GM18867 (cell line): ENCODE results near the gene DGKA.
"Not testable (repeated sequence)": the region's sequence is repeated elsewhere in the genome, so short reads cannot be mapped to it uniquely, and the experiment has no call there.

Source experiments
- ATAC-seq: cut with Tn5 transposase; IDR thresholded peaks from one replicate; pipeline ENCODE4 v1.9.1; 2021; ENCODE audit warnings: mild to moderate bottlenecking, moderate library complexity; ENCODE audit not compliant: unreplicated experiment

The DGKA gene

DNA sequence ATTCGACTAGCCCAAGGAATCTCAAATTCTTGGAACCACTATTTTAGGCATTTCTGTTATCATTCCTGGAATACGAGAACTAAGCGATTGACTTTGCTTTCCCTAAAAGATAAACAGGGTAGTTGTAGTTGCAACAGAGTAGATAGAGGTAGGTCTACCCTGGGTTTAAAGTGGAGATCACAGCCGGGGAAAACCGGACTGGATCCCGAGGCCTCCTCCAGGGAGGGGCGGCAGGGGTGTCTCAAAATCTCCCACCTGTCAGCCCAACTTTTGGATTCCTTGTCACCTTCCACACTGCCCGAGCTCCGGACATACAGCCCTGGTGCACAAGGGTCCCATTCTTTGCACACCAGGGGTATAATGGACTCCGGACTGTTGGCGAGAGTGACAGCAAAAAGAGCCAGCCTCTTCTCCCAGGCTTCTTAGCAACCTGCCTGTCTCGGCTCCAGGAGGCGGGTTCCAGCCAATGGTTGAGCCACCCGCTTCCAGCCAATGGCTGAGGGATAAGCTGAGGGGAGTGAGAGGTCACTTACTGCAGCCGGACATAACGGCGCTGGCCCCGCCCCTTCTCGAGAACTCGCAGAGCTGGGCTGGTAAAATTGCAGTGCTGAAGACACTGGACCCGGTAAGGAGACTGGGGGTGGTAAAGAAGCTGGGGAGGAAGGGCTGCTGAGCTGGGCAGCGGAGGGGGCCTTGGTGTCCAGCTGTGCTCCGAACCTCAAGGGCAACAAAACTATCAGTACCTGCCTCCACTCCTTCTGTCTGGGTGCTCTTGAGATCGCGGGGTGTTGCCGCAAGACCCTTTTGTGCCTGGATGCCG lies 66.0 kb downstream of the DGKA start, which contains the start of gene SUOX:
SUOX (plus strand) TSS at position 562 of the 820 bp plus-strand sequence. CDS start 4,946 bp downstream, outside the sequence.
- ATAC-seq, result peak; percentile 95

DNA sequence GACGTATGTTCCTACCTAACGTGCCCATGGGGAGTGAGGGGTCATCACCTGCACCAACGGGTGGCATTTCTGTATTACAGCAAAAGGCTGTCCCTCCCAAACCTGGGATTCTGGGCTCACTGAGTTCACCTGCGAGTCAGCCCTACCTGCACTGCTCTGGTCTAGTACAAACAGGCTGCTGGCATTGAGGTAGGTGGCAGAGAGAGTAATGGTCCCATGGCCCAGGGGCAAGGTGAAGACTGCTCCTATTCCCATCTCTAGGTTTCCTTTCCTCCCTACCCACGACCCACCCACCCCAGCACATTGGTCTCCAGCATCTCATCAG lies 66.5 kb downstream of the DGKA start:
- no peak for ATAC-seq

DNA sequence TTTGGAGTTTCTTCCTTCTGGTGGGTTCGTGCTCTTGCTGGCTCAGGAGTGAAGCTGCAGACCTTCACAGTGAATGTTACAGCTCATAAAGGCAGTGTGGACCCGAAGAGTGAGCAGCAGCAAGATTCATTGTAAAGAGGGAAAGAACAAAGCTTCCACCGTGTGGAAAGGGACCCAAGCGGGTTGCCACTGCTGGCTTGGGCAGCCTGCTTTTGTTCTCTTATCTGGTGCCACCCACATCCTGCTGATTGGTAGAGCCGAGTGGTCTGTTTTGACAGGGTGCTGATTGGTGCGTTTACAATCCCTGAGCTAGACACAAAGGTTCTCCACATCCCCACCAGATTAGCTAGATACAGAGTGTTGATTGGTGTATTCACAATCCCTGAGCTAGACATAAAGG lies 68.6 kb downstream of the DGKA start:
- ATAC-seq, result not testable (repeated sequence)

DNA sequence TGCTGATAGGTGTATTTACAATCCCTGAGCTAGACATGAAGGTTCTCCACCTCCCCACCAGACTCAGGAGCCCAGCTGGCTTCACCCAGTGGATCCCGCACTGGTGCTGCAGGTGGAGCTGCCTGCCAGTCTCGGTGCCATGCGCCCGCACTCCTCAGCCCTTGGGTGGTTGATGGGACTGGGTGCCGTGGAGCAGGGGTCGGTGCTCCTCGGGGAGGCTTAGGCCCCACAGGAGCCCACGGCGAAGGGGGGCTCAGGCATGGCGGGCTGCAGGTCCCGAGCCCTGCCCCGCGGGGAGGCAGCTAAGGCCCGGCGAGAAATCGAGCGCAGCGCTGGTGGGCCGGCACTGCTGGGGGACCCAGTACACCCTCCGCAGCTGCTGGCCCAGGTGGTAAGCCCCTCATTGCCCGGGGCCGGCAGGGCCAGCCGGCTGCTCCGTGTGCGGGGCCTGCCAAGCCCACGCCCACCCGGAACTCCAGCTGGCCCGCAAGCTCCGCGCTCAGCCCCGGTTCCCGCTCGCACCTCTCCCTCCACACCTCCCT lies 69.1 kb downstream of the DGKA start:
- ATAC-seq, result not testable (repeated sequence)

DNA sequence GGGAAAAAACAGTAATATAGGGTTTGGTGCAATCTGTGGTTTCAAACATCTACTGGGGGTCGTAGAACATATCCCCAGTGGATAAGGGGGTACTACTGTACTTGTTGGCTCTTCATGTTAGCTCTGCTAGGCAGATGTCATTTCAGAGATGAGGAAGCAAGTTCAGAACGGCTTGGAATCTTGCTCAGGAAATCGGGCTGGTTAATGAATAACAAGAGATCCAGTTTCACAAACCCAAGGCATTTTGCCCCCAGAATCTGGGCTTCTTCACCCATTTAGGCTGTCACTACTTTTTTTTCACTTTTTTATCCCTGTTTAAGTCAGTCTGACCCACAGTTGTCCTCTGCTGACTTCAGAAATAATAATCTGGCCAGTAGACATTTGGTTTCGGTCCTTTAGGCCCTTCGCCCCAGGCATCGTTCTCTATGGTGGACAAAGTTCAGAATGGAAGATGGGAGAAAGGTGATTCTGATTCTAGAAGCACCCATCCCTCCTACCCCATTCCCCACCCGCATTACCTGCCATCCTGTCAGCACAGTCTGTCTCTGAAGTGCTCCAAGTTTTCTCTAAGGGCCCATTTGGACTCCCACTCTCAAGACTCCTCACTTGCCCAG lies 70.6 kb downstream of the DGKA start:
- ATAC-seq, result no peak

DNA sequence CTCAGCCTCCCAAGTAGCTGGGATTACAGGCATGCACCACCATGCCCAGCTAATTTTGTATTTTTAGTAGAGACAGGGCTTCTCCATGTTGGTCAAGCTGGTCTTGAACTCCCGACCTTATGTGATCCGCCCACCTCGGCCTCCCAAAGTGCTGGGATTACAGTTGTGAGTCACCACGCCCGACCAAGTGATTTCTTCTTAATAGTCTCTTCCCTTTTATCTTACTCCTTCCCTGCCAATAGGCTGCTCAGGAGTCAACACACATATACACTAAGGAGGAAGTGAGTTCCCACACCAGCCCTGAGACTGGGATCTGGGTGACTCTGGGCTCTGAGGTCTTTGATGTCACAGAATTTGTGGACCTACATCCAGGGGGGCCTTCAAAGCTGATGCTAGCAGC lies 72.4 kb downstream of the DGKA start:
- ATAC-seq, result not testable (repeated sequence)
